RKO (cell line): ENCODE measurements around the gene L3MBTL2.

ENCODE experiments used
- DNase-seq: peaks from one replicate; pipeline ENCODE4 v3.0.0-alpha.2; 2016; ENCODE audit warnings: low spot score

The L3MBTL2 gene

GRCh38 chr22:41215409-41215808 lies 10.3 kb downstream of the L3MBTL2 start:
- no peak for DNase-seq

DNA sequence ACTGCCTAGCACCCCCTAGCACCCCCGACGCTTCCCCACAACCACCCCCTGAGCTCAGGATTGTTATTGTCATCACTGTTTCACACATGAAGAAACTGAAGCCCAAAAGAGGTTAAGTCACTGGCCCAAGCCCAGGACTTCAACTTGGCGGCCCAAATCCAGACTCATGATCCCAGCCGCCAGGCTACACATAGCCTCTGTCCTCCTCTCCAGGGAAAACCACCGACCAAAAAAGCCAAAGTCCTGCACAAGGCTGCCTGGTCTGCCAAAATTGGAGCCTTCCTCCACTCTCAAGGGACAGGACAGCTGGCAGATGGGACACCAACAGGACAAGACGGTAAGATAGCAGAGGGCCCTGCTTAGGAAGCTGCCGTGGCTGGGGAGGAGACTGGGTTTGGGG lies 10.8 kb downstream of the L3MBTL2 start:
- DNase-seq = no peak

DNA sequence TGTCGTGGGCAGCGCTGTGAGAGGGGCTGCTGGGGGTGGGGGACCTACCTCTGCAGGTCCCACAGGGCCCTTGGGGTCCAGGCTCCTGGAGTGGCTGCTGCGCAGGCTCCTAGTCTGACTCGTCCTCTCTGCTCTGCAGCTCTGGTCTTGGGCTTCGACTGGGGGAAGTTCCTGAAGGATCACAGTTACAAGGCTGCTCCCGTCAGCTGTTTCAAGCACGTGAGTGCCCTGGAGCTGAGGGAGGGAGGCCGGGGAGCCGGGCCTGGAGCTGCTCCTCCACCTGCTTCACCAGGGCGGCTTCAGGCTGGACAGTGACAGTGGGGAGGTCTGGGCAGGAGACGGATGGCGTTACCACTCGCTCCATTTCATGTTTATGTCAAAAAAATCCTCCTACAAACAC lies 11.9 kb downstream of the L3MBTL2 start:
- DNase-seq = no peak

DNA sequence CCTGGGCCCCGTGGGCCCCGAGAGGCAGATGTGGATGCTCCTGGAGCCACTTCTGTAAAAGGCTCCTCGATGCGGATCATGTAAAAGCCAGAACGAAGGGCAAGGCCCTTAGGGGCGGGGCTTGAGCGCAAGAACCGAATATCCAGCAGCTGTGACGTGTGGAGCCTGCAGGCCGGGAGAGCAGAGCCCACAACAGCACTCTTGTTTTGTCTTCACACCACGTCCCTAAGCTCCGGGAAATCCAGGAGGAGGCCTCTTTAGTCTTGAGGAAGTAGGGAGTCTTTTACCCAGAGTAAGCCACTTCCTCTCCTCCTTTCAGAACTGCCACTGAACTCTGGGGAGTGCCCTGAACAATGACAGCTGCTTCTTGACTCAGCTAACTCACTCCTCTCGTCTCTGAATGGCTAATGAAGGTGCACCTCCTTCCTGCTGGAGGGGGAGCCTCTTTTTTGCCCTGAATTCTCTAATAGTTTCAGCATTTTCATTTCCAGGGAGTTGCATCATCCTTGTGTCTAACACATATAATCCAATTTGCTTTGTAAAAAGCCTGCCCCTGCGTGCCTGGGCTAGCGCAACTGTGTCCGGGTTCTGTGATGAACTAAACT lies 12.5 kb downstream of the L3MBTL2 start:
- peak; percentile 33 for DNase-seq

- no peak for DNase-seq
These were observed 17.9 kb downstream of the L3MBTL2 start for GRCh38 chr22:41222846-41223507.

DNA sequence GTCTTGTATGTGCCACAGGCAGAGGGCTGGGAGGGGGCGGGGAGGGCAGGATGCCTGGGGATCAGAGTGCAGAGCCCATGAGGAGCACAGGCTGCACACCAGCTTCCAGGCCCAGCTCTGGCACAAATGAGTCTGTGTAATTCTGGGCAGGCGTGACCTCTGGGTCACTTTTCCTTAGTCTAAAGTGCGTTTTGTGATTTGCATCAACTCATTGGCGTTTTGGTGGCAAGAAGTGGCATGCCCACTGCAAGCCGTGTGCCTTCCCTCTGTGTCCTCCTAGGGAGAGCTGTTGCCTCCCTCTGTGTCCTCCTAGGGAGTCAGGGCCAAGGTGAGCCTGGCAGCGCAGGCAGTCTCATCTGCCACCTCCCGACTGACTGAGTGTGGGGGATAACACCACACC lies 18.4 kb downstream of the L3MBTL2 start:
- DNase-seq = no peak

- DNase-seq = no peak
These were observed 21.9 kb downstream of the L3MBTL2 start for GRCh38 chr22:41226723-41227655.

- no peak for DNase-seq
These were observed 24.1 kb downstream of the L3MBTL2 start for GRCh38 chr22:41229215-41229614.

DNA sequence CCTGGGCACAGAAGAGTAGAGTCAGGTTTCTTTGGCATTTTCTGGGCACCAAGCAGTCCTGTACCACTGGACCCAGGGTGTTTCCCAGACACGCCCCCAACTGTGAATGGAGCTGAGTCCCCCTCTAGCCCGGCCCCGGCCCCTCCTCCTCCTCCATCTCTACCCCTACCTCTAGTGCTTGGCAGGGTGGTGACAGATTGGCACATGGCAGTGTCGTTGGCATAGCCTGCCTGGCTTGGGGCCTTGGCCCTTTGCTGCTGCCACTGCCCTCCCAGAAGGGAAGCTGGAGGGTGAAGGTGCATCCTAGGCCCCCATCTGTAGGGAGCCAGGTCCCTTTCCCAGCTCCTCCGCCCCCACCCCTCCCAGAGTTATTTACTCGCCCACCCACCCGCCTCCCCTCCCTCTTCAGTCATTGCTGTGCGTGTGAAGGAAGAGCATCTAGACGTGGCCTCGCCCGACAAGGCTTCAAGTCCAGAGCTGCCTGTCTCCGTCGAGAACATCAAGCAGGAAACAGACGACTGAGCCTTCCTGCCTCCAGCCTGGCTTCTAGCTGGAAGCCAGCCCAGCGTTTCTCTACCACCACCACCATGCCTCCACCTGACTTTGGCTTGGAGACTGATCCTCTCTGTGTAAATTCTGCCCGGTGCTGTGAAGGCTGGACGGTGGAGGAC lies 24.8 kb downstream of the L3MBTL2 start:
- no peak for DNase-seq

- DNase-seq = no peak
These were observed 25.3 kb downstream of the L3MBTL2 start for GRCh38 chr22:41230401-41230785.

DNA sequence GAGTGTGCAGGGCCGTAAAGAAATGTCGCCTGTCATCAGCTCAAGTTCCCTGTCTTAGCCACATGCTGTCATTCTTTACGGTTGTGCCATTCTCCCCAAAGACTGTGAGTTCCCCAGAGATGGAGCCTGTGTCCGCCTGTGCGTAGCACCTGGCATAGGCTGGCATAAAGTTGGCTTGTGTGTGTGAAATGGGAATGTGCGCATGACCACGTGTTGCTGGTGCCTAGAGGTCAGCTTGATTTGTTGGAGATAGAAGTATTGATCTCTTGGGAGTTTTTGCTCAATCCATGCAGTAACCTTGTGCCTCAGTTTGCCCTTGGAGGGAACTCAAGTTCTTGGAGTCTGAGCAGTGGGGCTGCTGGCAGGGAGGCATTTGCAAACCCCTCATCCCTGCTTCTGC lies 26.3 kb downstream of the L3MBTL2 start:
- DNase-seq = no peak

DNA sequence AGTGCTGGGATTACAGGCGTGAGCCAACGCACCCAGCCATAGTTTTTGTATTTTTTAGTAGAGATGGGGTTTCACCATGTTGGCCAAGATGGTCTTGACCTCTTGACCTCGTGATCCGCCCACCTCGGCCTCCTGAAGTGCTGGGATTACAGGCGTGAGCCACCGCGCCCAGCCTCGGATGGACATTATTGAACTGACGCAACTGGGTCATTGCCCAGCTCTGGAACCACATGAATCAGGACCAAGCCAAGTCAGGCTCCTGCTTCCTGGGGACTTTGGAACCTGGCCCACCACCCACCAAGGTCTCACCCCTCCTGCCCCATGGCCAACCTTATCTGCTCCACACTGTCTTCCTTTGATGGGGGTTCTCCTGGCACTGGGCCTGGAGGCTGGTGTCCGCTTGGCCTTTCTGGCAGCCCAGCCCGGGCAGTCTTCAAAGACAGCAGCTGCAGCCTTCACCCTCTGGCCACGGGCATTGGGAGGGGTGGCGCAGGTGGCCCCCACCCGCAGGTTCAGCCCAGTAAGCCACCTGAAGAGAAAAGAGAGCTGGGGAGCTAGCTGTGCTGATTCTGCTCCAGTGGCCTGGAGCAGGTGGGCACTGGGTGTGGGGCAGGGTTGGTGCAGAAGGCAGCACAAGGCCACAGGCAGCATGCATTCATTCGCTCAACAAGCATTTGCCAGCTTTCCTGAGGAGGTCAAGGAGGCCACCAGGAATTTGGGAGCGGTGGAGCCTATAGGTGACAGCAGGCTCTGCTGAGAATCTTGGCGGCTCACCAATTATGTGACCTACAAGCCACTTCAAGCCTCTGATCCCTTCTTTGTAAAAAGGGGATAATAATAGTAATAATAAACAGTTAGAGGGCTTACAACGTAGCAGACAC lies 29.9 kb downstream of the L3MBTL2 start:
- DNase-seq = no peak

DNA sequence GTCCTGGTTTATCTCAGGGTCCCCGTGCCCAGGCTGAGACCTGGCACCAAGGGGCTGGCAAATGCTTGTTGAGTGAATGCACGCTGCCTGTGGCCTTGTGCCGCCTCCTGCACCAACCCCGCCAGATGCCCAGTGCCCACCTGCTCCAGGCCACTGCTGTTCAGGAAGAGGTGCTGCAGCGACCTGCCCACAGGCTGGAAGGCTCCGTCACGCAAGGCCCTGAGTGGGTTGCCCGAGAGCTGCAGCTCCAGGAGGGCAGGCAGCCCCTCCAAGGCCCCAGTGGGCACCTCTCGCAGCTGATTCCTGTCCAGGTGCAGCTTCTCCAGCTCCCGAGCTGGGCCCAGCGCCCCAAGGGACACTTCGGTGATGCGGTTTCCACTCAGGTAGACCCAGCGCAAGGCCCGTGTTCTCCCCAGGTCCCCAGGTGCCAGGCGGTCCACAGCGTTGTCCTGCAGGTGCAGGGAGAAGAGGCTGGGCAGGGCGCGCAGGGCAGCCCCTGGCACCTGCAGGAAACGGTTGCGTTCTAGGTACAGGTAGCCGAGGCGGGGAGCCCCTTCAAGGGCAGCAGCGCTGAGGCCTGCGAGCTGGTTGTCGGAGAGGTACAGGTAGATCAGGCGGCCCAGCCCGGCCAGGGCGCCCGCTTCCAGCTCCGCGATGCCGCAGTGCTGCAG lies 32.1 kb downstream of the L3MBTL2 start:
- no peak for DNase-seq

DNA sequence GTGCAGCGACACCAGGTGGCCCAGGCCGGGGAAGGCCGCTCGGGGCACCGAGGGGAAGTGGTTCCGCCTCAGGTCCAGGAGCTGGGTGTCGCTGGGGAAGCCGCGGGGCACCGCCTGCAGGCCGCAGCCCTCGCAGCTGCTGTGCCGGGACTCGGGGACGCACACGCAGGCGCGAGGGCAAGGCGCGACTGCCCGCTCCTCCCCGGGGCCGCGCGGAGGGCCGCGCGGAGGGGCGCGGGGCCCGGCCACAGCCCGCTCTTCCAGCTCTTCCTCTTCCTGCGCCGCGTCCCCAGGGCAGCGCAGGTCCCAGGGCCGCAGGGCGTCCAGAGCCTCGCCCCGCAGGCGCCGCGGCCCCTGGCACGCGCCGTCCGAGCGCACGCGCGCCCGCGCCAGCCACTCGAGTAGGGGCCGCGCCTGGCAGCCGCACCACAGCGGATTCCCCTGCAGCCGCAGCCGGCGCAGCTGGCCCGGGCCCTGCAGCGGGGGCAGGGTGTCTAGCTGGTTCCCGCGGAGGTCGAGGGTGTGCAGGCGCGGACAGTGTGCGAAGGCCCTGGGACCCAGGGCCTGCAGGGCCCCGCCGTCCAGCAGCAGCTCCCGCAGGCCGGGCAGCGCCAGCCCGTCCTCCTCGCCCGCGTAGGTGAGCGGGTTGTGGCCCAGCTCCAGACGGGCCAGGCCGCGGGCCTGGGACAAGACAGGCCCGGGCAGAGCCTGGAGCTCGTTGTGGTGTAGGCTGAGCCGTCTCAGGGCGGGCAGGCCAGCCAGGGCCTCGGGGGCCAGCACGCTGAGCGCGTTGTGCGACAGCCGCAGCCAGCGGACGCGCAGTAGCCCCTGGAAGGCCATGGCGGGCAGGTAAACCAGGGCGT lies 32.8 kb downstream of the L3MBTL2 start:
- DNase-seq = peak; percentile 25

GRCh38 chr22:41238570-41239442 lies 33.7 kb downstream of the L3MBTL2 start:
- no peak for DNase-seq

DNA sequence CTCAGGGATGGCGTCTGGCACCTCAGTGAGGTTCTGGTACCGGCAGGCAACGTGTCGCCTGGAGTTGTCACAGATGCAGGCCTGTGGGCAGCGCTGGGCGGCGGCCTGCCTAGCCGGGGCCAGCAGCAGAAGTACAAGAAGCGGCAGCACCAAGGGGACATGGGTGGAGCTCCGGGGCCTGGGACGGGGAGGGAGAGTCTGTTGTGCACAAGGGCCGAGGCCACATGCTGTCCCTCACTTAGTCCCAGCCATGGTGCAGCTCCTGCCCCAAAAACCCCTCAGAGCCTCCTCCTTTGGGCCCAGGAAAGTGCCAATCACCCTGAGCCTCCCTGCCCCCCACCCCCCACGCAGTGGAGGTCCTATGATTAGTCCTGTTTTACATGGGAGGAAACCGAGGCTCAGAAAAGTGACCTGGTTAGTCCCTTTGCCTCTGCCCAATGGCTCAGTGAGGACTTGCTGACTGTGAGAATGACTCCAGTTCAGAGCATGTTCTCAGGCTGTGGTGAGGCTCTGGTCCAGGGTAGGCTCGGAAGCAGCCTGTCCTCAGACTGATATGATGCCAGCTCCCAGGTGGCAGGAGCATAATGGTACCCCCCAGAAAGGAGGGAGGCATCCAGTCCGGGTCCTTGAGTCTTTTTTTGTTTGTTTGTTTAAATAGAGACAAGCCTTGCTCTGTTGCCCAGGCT lies 34.5 kb downstream of the L3MBTL2 start:
- no peak for DNase-seq

DNA sequence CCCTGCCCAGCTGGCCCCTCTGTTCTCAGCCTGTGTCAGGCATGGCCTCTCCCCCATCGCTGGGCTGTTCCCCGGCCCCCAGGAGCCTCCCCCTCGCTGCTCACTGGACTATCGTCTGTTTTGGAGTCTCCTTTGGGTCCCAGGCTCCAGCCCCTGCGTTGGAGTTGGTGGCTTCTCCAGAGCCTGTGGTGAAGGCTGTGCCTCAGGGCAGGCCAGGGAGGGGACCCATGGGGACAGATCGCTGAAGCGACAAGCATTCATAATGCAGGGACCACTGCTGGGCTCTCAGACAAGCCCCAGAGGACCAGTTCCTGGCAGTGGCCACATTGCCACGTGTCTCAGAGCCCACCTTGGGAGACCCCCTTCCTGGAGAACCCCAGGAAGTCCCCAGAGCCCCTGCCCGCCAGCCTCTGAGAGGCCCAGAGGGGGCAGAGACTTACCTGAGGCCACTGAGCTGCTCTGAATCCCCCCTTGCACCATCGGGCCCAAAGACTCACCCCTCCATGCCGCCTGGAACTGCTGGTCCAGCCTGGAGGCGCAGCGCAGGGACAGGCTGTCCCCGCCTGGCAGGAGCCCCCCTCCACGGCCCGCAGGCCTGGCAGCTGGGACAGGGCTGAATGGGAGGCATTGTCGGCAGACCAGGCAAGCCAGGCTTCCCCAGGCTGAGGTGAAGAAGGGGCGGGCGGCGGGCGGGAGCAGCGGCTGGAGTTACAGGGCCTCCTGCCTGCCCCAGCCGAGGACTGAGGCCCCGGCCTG lies 35.4 kb downstream of the L3MBTL2 start, which contains the start of gene CHADL:
Gene CHADL (minus strand): TSS at position 555 of the 756 bp plus-strand sequence. CDS start 50 bp downstream, at position 505.
- no peak for DNase-seq
